Fibroblast of skin of scalp (primary cell): ENCODE data around the gene TM4SF4.

ENCODE experiments used
- DNase-seq: peaks from one replicate; pipeline ENCODE4 v3.0.0-alpha.2; 2013

Gene TM4SF4

GRCh38 chr3:149552700-149553099, 78.2 kb downstream of the TM4SF4 start:
- no peak for DNase-seq
